Heart right ventricle (tissue), 16 donors: ENCODE measurements around the gene ACTN4. TPM values are rescaled to one million over a fixed set of nuclear protein-coding genes. Genes with fewer than 3 reads are reported as not detected.
"Not testable (repeated sequence)": the region's sequence is repeated elsewhere in the genome, so short reads cannot be mapped to it uniquely, and the experiment has no call there.

Experiments used
- ATAC-seq, 8 donors: fragments of 200-7000 bp; cut with Tn5 transposase; one replicate each; pipeline ENCODE4 v1.9.1; 2020; ENCODE audit warnings: mild to moderate bottlenecking in 8 of 8, moderate library complexity in 8 of 8, moderate number of reproducible peaks in 1 of 8
- DNase-seq, 2 donors: peaks; one replicate each; pipeline ENCODE4 v3.0.0-alpha.2; 2020
- H3K27ac ChIP-seq, 10 donors: fragments of 200-600 bp; sonication (generic) in 2 of 10; one replicate each; pipeline versions ENCODE4 v1.5.0 to v1.8.0; 2020 to 2022; ENCODE audit warnings: mild to moderate bottlenecking in 3 of 10
- H3K27me3 ChIP-seq, 7 donors: fragments of 200-600 bp; one replicate each; pipeline ENCODE4 v1.8.0; 2021 to 2022; ENCODE audit warnings: mild to moderate bottlenecking in 2 of 7
- H3K36me3 ChIP-seq, 9 donors: fragments of 200-600 bp; sonication (generic) in 1 of 9; one replicate each; pipeline versions ENCODE4 v1.5.0 to v1.8.0; 2020 to 2022; ENCODE audit warnings: mild to moderate bottlenecking in 2 of 9
- H3K4me1 ChIP-seq, 9 donors: fragments of 200-600 bp; sonication (generic) in 1 of 9; one replicate each; pipeline versions ENCODE4 v1.5.0 to v1.8.0; 2020 to 2022; ENCODE audit warnings: mild to moderate bottlenecking in 4 of 9
- H3K4me3 ChIP-seq, 10 donors: fragments of 200-600 bp; sonication (generic) in 2 of 10; one replicate each; pipeline versions ENCODE4 v1.5.0 to v1.8.0; 2020 to 2022; ENCODE audit warnings: mild to moderate bottlenecking in 7 of 10, moderate library complexity in 2 of 10
- H3K9me3 ChIP-seq, 11 donors: fragments of 200-600 bp in 10 of 11; sonication (generic) in 2 of 11; one replicate each; pipeline versions ENCODE4 v1.5.0 to v1.8.0; 2013 to 2022; ENCODE audit warnings: mild to moderate bottlenecking in 2 of 11, control low read depth in 1 of 11, moderate library complexity in 1 of 11
- CTCF ChIP-seq, 9 donors: fragments of 200-600 bp; sonication (generic) in 2 of 9; IDR thresholded peaks; one replicate each; pipeline versions ENCODE4 v1.5.0 to v1.8.0; 2021 to 2022; ENCODE audit warnings: antibody characterized with exemption in 9 of 9, mild to moderate bottlenecking in 5 of 9, moderate library complexity in 1 of 9
- WGBS, 2 donors: extraction: QIAGEN DNeasy Blood & Tissue Kit; methylation state at CpG; one replicate each; pipeline ENCODE4 v1.1.7; 2013; ENCODE audit warnings: inconsistent platforms in 1 of 2; 5-methylcytosine and 5-hydroxymethylcytosine counted together
- intact Hi-C, 10 donors: fragments of 100-400 bp; cut with DNase I; formaldehyde crosslinking; loops; one replicate each; pipeline versions ENCODE4 v1.11.1 to v1.14.2; 2022
- polyA plus RNA-seq, 2 donors: library from polyadenylated mRNA; stranded (reverse); fragments of 200-250 nt; gene quantifications; one replicate each; pipeline ENCODE4 v1.2.3, GENCODE V29; 2013
- total RNA-seq, 10 donors: library from RNA; stranded (reverse); fragmentation: NEBNext Ultra II Directional in 3 of 10; extraction: Animal tissue kit (Norgen Biotek cat#: 25700) in 3 of 10; gene quantifications; one replicate each; pipeline versions ENCODE4 v1.2.1 to v1.2.4, GENCODE V29; 2021 to 2023
- donor health status: Arrhythmogenic right ventricular cardiomyopathy.
- donor health status: ischemic (EF 13 %, LVEDD 7.1; RV severe dilation, severe dysfunction).
- donor health status: healthy with polysubstance abuse.
- donor health status: DM: no; HTN: yes; CAD: no.
- donor health status: DM: no; HTN: no; CAD: no.
- donor health status: ischemic (EF 25% LVEDD 6.9; RV normal size, moderate dysfunction).
- donor health status: ischemic (EF 25% LVEDD 5.7; RV mildly dilated, moderate dysfunction).
- donor health status: healthy.
- donor health status: DM: yes; HTN: yes; CAD: no.
- donor health status: Ischemic cardiomyopathy.
- donor health status: ischemic (EF 35%, LVEDD 5.7; RV mildly dilated, moderate dysfunction).
- donor health status: nonischemic (EF 11% LVEDD 7.7; RV severe dilation, severe dysfunction).
- donor health status: DM: yes; HTN: yes; CAD: no.
- donor health status: PGD.
- donor health status: ischemic (EF 29% LVEDD 5.4; RV normal size, mild dysfunction).
- donor health status: nonischemic (EF 23%, LVEDD 6.1; RV moderate dilation, normal function).

ACTN4 gene
- total and polyA plus RNA-seq, 12 donors = 92.4 to 291 (median 149) TPM

- H3K4me3 ChIP-seq = no peak overlapping the region
- no peak for TF ChIP-seq CTCF (IDR thresholded peaks at IDR 0.05)
- no peaks in the 10 kb centered on the region for H3K27me3 ChIP-seq
- H3K27ac ChIP-seq = no peak overlapping the region
- WGBS, 2 donors = 90 to 91% methylated on average over 10 of the region's 10 CpGs
- DNase-seq (no peak), ATAC-seq (no peak)
- no peaks in the 10 kb centered on the region for H3K36me3 ChIP-seq
- H3K4me1 ChIP-seq = peaks cover 0 to 12% (median 6%) of the 10 kb centered on the region in 9 donors
- no peaks in the 10 kb centered on the region for H3K9me3 ChIP-seq
- intact Hi-C loops = loop anchor here in 1 of 10 donors (5.0 kb wide), 1 partner anchor 34 kb away; no protein-coding TSS in a partner anchor
Observed at GRCh38 chr19:38766276-38767047, 119.0 kb downstream of the ACTN4 start.

DNA sequence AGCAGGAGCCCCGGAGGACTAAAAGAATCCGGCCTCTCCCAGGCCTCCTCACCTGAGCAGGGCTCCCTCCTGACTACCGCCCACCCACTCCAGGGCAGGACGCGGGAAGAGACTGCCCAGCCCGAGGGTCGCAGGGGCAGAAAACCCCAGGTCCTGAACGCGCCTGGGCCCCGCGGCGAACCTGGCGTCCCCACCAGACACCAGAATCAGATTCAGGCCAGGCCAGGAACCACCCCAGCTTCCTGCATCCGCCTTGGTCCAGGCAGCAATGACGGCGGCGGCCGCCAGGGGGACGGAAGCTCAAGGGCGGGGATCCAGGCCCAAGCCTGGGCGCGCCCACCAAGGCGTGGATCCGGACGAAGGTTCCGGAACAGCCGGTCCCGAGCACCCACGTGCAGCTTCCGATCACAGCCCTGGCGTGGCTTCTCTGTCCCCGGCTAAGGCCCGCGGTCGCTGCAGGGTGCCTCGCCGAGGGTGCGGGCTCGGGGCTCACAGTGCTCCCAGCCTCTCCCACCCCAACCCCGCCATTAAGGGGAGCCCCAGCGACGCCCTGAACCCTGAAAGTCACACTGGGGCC is 122.3 kb downstream of the ACTN4 start:
- intact Hi-C loops = loop anchor here in 1 of 10 donors (5.0 kb wide), 1 partner anchor 37 kb away; no protein-coding TSS in a partner anchor
- TF ChIP-seq CTCF (IDR thresholded peaks at IDR 0.05) = peak; percentile 64 to 97 (median 83)
- peak overlapping the region in 9 of 10 donors; percentile 10 to 53 (median 42) for H3K4me3 ChIP-seq
- peak; percentile 91 to 95 for DNase-seq
- no peaks in the 10 kb centered on the region for H3K9me3 ChIP-seq
- ATAC-seq = peak; percentile 88 to 96 (median 92)
- peak overlapping the region in 9 of 10 donors; percentile 50 to 81 (median 69) for H3K27ac ChIP-seq
- no peaks in the 10 kb centered on the region for H3K27me3 ChIP-seq
- 9 to 13% methylated on average over 42 of the region's 42 CpGs for WGBS, 2 donors
- H3K4me1 ChIP-seq = peaks cover 0 to 12% (median 6%) of the 10 kb centered on the region in 9 donors
- no peaks in the 10 kb centered on the region for H3K36me3 ChIP-seq

DNA sequence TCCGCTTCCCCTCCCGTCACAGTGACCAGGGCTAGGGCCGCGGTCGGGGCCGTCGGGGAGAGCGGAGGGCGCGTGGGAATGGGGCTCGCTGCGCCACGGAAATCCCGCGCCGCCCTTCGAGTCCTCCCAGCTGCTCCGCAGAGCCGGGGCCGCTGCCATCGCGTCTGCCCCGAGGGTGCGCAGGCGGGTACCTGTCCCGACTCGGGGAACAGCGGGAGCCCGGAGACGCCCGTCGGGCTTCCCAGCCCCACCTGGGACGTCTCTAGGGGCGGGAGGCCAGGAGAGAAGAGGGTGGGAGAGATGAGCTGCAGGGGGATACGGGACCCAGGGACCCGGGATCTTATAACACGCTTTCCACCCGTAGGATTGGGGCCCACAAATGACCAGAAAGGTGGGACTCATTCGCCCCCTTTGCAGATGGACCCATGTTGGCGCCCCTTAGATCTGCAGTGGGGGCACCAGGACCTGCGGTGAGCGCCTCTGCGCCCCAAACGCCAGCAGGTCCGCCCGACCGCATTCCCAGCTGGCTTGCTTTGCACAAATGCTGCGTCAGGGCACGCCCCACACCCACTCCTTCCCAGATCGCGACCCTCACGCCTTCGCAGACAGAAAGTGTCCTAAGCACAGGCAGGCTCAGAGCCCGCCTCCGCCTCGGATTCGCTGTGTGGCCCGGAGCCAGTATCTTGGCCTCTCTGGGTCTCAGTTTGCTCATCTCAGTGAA is 122.9 kb downstream of the ACTN4 start:
- H3K4me3 ChIP-seq = peak overlapping the region in 9 of 10 donors; percentile 10 to 53 (median 42)
- ATAC-seq = peak; percentile 3 to 58 (median 22)

DNA sequence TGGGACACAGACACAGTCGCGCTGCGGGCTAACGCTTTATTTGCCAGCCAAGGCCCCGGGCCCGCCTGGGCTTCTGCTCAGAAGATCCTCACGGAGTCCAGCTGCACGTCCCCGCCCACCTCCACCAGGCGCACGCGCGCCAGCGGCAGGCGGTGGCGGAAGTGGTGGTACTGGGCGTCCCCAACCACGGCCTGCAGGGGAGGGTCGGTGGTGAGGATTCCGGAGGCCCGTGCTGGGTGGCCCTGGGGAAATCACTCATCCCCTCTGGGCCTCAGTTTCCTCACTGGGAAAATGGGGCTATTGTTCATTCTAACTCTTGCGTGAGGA is 123.5 kb downstream of the ACTN4 start:
- H3K27ac ChIP-seq, DNase-seq, H3K36me3 ChIP-seq, intact Hi-C loops, H3K27me3 ChIP-seq, H3K9me3 ChIP-seq: not testable (repeated sequence)
- WGBS, 2 donors = 18 to 36% methylated on average over 1 of the region's 22 CpGs
- Histone ChIP-seq H3K4me3 (peak overlapping the region in 1 of 10 donors; percentile 36), H3K4me1 (peaks cover 0 to 12% (median 6%) of the 10 kb centered on the region in 9 donors)
- peak; percentile 81 to 91 (median 87) for ATAC-seq

More for the DNA sequence above, 122.9 kb downstream of the ACTN4 start:
- peak overlapping the region in 7 of 10 donors; percentile 65 to 81 (median 70) for H3K27ac ChIP-seq
- H3K9me3 ChIP-seq, H3K36me3 ChIP-seq, DNase-seq, intact Hi-C loops, H3K27me3 ChIP-seq: not testable (repeated sequence)
- peaks cover 0 to 12% (median 6%) of the 10 kb centered on the region in 9 donors for H3K4me1 ChIP-seq
- 3 to 9% methylated on average over 22 to 26 of the region's 58 CpGs for WGBS, 2 donors

DNA sequence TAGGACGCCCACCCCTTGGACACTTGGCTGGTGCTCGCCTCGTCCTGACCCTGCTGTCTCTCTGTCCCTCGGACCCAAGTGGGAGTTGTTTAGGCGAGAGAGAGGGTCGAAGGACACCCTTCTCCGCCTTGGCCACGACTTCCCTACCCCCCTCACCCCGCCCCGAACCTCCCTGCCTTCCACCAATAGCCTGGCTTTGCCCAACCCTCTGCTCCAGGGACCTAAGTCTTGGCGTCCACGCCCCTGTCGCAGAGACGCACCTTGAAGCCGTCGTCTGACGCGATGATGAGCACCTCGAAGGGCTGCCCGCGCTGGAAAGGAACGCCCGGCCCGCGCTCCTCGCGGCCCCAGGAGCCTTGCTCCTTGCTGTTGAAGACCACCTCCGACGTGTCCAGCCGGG is 124.1 kb downstream of the ACTN4 start:
- H3K27ac ChIP-seq, ATAC-seq, H3K27me3 ChIP-seq, intact Hi-C loops, H3K4me3 ChIP-seq, H3K36me3 ChIP-seq, DNase-seq, H3K9me3 ChIP-seq: not testable (repeated sequence)
- peaks cover 0 to 12% (median 6%) of the 10 kb centered on the region in 9 donors for H3K4me1 ChIP-seq
- 51 to 56% methylated on average over 5 to 7 of the region's 30 CpGs for WGBS, 2 donors
